ENCODE measurements around the gene HPSE2.
"Not testable (repeated sequence)": the region's sequence is repeated elsewhere in the genome, so short reads cannot be mapped to it uniquely, and the experiment has no call there.

HPSE2 gene

GRCh38 chr10:99235658-99236626 is at the start of gene HPSE2:
TSS of gene HPSE2 (minus strand) at chr10:99235852.
- Histone ChIP-seq H3K36me3 (ENCODE audit: insufficient read depth, low read length) (no peaks in the 10 kb centered on the region), H3K9ac (ENCODE audit: insufficient read length) (peak within 1 kb of the TSS; percentile 60), H3K27ac (no peak within 1 kb of the TSS), H3K9me3 (ENCODE audit: low read depth, low read length) (no peaks in the 10 kb centered on the region), H3K4me3 (peak within 1 kb of the TSS; percentile 69)
- no peak for DNase-seq (ENCODE audit: low read depth, low spot score)
- TF ChIP-seq FOXP2 (optimal IDR thresholded peaks at IDR 0.05; ENCODE audit: control extremely low read depth, extremely low read length, insufficient read depth) (no peak), EZH2 (IDR thresholded peaks at IDR 0.05) (no peak), POLR2AphosphoS5 (IDR thresholded peaks at IDR 0.05; ENCODE audit: borderline replicate concordance, low read depth, low read length) (no peak)

GRCh38 chr10:99280472-99280871 is 44.8 kb upstream of the HPSE2 start:
- Histone ChIP-seq H3K36me3 (ENCODE audit: insufficient read depth, low read length) (no peaks in the 10 kb centered on the region), H3K9ac (ENCODE audit: insufficient read length) (no peak overlapping the region), H3K4me3 (no peak overlapping the region), H3K9me3 (ENCODE audit: low read depth, low read length) (no peaks in the 10 kb centered on the region), H3K27ac (no peak overlapping the region)
- DNase-seq (ENCODE audit: low read depth, low spot score), result no peak
- TF ChIP-seq EZH2 (IDR thresholded peaks at IDR 0.05) (no peak), POLR2AphosphoS5 (IDR thresholded peaks at IDR 0.05; ENCODE audit: borderline replicate concordance, low read depth, low read length) (no peak)

GRCh38 chr10:99279626-99280111 is 44.0 kb upstream of the HPSE2 start:
- Histone ChIP-seq H3K27ac (no peak overlapping the region), H3K4me3 (no peak overlapping the region), H3K36me3 (ENCODE audit: insufficient read depth, low read length) (no peaks in the 10 kb centered on the region), H3K9ac (ENCODE audit: insufficient read length) (no peak overlapping the region), H3K9me3 (ENCODE audit: low read depth, low read length) (no peaks in the 10 kb centered on the region)
- no peak for TF ChIP-seq POLR2AphosphoS5 (IDR thresholded peaks at IDR 0.05; ENCODE audit: borderline replicate concordance, low read depth, low read length)
- no peak for TF ChIP-seq EZH2 (IDR thresholded peaks at IDR 0.05)
- no peak for TF ChIP-seq FOXP2 (optimal IDR thresholded peaks at IDR 0.05; ENCODE audit: control extremely low read depth, extremely low read length, insufficient read depth)
- DNase-seq (ENCODE audit: low read depth, low spot score), result no peak

GRCh38 chr10:99276848-99277486 is 41.3 kb upstream of the HPSE2 start:
- TF ChIP-seq EZH2 (IDR thresholded peaks at IDR 0.05) (no peak), FOXP2 (optimal IDR thresholded peaks at IDR 0.05; ENCODE audit: control extremely low read depth, extremely low read length, insufficient read depth) (no peak), POLR2AphosphoS5 (IDR thresholded peaks at IDR 0.05; ENCODE audit: borderline replicate concordance, low read depth, low read length) (no peak)
- Histone ChIP-seq H3K36me3 (ENCODE audit: insufficient read depth, low read length) (no peaks in the 10 kb centered on the region), H3K9ac (ENCODE audit: insufficient read length) (no peak overlapping the region), H3K9me3 (ENCODE audit: low read depth, low read length) (no peaks in the 10 kb centered on the region), H3K27ac (no peak overlapping the region), H3K4me3 (no peak overlapping the region)
- DNase-seq (ENCODE audit: low read depth, low spot score), result no peak

GRCh38 chr10:99266383-99266782 is 30.7 kb upstream of the HPSE2 start:
- DNase-seq (ENCODE audit: low read depth, low spot score), result no peak
- H3K4me3 ChIP-seq, result no peak overlapping the region

GRCh38 chr10:99248824-99249223 is 13.2 kb upstream of the HPSE2 start:
- H3K4me3 ChIP-seq, result no peak overlapping the region
- H3K9ac ChIP-seq (ENCODE audit: insufficient read length), result no peak overlapping the region
- no peak overlapping the region for H3K27ac ChIP-seq
- no peaks in the 10 kb centered on the region for H3K9me3 ChIP-seq (ENCODE audit: low read depth, low read length)
- DNase-seq (ENCODE audit: low read depth, low spot score), result no peak
- TF ChIP-seq EZH2 (IDR thresholded peaks at IDR 0.05), result no peak
- TF ChIP-seq FOXP2 (optimal IDR thresholded peaks at IDR 0.05; ENCODE audit: control extremely low read depth, extremely low read length, insufficient read depth), result no peak
- no peak for TF ChIP-seq POLR2AphosphoS5 (IDR thresholded peaks at IDR 0.05; ENCODE audit: borderline replicate concordance, low read depth, low read length)
- no peaks in the 10 kb centered on the region for H3K36me3 ChIP-seq (ENCODE audit: insufficient read depth, low read length)

More at GRCh38 chr10:99266383-99266782, 30.7 kb upstream of the HPSE2 start:
- TF ChIP-seq POLR2AphosphoS5 (IDR thresholded peaks at IDR 0.05; ENCODE audit: borderline replicate concordance, low read depth, low read length) (no peak), FOXP2 (optimal IDR thresholded peaks at IDR 0.05; ENCODE audit: control extremely low read depth, extremely low read length, insufficient read depth) (no peak), EZH2 (IDR thresholded peaks at IDR 0.05) (no peak)
- Histone ChIP-seq H3K9me3 (ENCODE audit: low read depth, low read length) (no peaks in the 10 kb centered on the region), H3K9ac (ENCODE audit: insufficient read length) (no peak overlapping the region), H3K36me3 (ENCODE audit: insufficient read depth, low read length) (no peaks in the 10 kb centered on the region), H3K27ac (no peak overlapping the region)

- H3K9ac ChIP-seq (ENCODE audit: insufficient read length); DNase-seq (ENCODE audit: low read depth, low spot score); H3K27ac ChIP-seq; H3K9me3 ChIP-seq (ENCODE audit: low read depth, low read length); H3K4me3 ChIP-seq; H3K36me3 ChIP-seq (ENCODE audit: insufficient read depth, low read length): not testable (repeated sequence)
Measured at GRCh38 chr10:99247893-99248292, 12.2 kb upstream of the HPSE2 start.

- no peak for DNase-seq (ENCODE audit: low read depth, low spot score)
- no peak overlapping the region for H3K27ac ChIP-seq
- TF ChIP-seq FOXP2 (optimal IDR thresholded peaks at IDR 0.05; ENCODE audit: control extremely low read depth, extremely low read length, insufficient read depth) (no peak), EZH2 (IDR thresholded peaks at IDR 0.05) (no peak), POLR2AphosphoS5 (IDR thresholded peaks at IDR 0.05; ENCODE audit: borderline replicate concordance, low read depth, low read length) (no peak)
- no peak overlapping the region for H3K9ac ChIP-seq (ENCODE audit: insufficient read length)
- no peak overlapping the region for H3K4me3 ChIP-seq
- no peaks in the 10 kb centered on the region for H3K9me3 ChIP-seq (ENCODE audit: low read depth, low read length)
- no peaks in the 10 kb centered on the region for H3K36me3 ChIP-seq (ENCODE audit: insufficient read depth, low read length)
Measured at GRCh38 chr10:99236627-99237309, 1.1 kb upstream of the HPSE2 start.
